GM13976 (cell line): ENCODE data around the gene PHACTR1.

Experiments used
- DNase-seq: peaks from one replicate; pipeline ENCODE4 v3.0.0; 2012; ENCODE audit warnings: low spot score
- in situ Hi-C: fragments of 300-500 bp; cut with MboI; formaldehyde crosslinking; loops from one replicate; pipeline ENCODE4 v1.12.0; 2022; ENCODE audit warnings: low sequenced_read_pairs, mixed read lengths, inconsistent platforms; ENCODE audit not compliant: unreplicated experiment
- TF ChIP-seq, protein P1 (sequence below): IDR thresholded peaks from 2 replicates; pipeline ENCODE4 v1.5.1; 2012; ENCODE audit warnings: borderline replicate concordance, mild to moderate bottlenecking; ENCODE audit not compliant: insufficient read depth; ENCODE audit errors: extremely low read depth, missing control alignments, control extremely low read depth

The PHACTR1 gene

DNA sequence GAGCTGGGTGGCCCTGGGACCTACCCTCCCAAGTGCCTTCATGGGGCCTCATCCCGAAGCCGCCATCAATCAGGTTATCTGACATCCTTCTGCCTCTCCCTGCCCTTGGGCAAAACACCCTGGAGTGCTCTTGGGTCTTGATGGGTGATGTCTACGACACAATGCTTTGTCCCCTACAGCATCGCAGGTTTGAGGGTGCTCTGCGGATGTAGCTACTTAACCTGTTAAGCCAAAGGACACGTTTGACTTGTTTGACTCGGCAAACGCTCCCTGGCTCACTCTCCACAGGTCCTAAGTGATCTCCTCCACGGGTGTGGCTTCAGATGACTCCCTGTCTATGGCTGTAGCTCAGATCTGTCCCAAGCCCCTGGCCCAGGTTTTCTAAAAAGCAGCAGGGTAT lies 576.2 kb downstream of the PHACTR1 start:
- in situ Hi-C loops: no loop called here
- TF ChIP-seq, protein P1, sequence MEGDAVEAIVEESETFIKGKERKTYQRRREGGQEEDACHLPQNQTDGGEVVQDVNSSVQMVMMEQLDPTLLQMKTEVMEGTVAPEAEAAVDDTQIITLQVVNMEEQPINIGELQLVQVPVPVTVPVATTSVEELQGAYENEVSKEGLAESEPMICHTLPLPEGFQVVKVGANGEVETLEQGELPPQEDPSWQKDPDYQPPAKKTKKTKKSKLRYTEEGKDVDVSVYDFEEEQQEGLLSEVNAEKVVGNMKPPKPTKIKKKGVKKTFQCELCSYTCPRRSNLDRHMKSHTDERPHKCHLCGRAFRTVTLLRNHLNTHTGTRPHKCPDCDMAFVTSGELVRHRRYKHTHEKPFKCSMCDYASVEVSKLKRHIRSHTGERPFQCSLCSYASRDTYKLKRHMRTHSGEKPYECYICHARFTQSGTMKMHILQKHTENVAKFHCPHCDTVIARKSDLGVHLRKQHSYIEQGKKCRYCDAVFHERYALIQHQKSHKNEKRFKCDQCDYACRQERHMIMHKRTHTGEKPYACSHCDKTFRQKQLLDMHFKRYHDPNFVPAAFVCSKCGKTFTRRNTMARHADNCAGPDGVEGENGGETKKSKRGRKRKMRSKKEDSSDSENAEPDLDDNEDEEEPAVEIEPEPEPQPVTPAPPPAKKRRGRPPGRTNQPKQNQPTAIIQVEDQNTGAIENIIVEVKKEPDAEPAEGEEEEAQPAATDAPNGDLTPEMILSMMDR: no peak
- DNase-seq: no peak

DNA sequence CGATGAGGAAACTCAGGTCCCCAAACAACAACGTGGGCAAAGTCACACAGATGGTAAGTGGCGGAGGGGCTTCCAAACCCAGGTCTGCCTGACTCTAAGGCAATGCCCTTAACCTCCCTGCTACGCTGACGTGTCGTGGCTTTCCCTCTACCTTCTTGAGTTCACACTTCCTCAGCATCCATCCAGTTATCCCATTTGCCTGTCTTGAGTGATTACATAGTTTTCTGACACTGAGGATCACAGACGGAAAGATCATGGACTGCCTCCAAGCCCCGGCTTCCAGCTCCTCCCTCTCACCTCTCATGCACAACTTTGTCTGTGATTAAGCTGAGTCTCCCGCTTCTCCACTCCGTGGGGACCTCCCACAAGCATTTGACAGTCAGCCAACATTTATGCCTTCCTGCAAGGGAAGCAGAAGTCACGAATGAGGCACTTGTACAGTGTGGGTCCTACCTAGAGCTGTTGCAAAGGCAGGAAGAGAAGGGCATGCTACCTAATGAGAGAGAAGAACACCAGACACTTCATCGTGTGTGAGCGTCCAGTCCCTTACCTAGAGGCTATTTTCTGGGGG lies 578.0 kb downstream of the PHACTR1 start:
- in situ Hi-C loops: no loop called here
- DNase-seq: no peak
- TF ChIP-seq, protein P1: no peak

DNA sequence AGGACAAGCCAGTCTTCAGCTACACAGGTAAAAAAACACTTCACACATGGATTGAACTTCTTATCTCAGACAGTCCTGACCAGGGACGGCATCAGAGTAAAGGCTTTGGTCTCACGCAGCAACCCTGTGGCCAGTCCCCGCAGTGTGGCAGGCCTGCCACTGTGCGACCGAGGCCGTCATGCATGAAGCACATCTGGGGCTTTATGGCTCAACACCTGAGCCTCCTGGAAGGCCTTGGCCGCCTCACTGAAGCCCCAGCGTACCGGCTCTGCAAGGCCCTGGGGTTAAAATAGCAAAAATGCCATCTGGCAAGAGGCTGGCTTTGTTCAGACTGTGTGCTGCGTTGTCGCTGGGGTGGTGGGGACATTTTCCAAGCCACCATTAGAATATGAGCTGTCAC lies 579.0 kb downstream of the PHACTR1 start:
- in situ Hi-C loops: no loop called here
- TF ChIP-seq, protein P1: no peak
- no peak for DNase-seq

DNA sequence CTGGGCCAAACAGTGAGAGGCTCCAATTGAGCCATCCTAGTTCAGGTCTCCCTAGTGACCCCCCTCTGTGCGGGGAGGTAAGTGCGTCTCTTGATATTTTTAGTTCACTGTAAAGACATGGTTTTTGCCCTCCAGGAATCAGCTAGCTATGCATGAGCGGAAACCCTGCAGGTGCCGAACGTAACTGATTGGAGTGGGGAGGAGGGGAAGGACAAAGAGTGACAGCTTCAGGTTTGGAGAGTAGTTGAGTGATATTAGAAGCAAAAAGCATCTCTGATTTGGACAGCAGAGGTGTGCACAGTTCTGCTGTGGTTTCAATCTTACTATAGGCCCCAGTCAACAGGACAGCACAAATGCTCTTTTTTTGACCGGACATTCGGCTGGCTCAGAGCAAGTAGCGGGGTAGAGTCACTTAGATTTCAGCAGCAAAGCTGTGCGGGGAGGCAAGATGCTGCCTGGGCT lies 580.0 kb downstream of the PHACTR1 start:
- TF ChIP-seq, protein P1: no peak
- DNase-seq: no peak
- in situ Hi-C loops: no loop called here

DNA sequence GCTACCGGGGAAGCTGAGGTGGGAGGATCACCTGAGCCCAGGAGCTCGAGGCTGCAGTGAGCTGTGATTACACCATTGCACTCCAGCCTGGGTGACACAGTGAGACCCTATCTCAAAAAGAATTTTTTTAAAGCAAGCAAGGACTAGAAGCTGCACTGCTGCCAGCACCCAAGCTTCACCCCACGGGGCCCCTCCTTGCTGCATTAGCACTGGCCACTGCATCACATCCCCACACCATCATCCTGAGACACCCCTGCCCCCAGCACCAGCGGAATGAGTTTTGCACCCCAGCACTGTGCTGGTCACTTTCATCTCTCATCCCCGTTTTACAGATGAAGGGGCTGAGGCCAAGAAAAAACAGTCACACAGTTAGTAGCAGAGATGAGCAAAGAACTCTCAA lies 580.8 kb downstream of the PHACTR1 start:
- TF ChIP-seq, protein P1: no peak
- DNase-seq: no peak
- in situ Hi-C loops: no loop called here

DNA sequence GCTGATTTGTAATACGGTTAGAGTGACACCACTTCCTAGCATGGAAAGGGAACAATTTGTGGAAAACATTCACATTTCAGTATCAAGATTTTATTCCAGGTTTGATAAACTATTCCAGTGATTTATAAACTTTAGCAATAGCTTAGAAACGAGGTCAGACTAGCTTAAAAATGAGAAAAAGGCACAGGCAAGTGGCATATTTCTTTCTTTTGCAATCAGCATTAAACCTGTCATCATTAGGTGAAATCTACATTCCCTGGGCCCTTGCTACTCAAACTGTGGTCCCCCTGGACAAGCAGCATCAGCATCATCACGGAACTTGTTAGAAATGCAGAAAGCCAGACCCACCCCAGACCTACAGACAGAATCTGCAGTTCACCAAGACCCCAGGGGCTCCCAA lies 581.9 kb downstream of the PHACTR1 start:
- TF ChIP-seq, protein P1: no peak
- no peak for DNase-seq
- in situ Hi-C loops: no loop called here
